ENCODE measurements around the gene SHD.
"Not testable (repeated sequence)": the region's sequence is repeated elsewhere in the genome, so short reads cannot be mapped to it uniquely, and the experiment has no call there.

The SHD gene

DNA sequence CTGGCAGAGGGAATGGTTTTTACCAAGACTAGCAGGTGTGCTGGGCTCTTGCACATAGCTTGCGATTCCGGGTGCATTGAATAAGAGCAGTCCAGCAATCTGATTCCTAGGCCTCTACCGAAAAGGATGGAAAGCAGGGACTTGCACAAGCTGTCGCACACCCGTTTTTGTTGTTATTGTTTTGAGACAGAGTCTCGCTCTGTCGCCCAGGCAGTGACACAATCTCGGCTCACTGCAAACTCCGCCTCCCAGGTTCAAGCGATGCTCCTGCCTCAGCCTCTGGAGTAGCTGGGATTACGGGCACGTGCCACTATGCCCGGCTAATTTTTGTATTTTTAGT lies 44.2 kb upstream of the SHD start:
- H3K9me3 Mint-ChIP-seq = no peaks in the 10 kb centered on the region
- H3K27ac Mint-ChIP-seq = no peak overlapping the region
- H3K27me3 Mint-ChIP-seq (ENCODE audit: low read depth, poor library complexity) = peaks cover 33% of the 10 kb centered on the region
- no peaks in the 10 kb centered on the region for H3K36me3 Mint-ChIP-seq (ENCODE audit: low read depth)
- no peak overlapping the region for H3K4me3 Mint-ChIP-seq
- TF ChIP-seq, protein P1, sequence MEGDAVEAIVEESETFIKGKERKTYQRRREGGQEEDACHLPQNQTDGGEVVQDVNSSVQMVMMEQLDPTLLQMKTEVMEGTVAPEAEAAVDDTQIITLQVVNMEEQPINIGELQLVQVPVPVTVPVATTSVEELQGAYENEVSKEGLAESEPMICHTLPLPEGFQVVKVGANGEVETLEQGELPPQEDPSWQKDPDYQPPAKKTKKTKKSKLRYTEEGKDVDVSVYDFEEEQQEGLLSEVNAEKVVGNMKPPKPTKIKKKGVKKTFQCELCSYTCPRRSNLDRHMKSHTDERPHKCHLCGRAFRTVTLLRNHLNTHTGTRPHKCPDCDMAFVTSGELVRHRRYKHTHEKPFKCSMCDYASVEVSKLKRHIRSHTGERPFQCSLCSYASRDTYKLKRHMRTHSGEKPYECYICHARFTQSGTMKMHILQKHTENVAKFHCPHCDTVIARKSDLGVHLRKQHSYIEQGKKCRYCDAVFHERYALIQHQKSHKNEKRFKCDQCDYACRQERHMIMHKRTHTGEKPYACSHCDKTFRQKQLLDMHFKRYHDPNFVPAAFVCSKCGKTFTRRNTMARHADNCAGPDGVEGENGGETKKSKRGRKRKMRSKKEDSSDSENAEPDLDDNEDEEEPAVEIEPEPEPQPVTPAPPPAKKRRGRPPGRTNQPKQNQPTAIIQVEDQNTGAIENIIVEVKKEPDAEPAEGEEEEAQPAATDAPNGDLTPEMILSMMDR (IDR thresholded peaks at IDR 0.05) = no peak
- no peak for DNase-seq
- peaks cover 11% of the 10 kb centered on the region for H3K4me1 Mint-ChIP-seq

DNA sequence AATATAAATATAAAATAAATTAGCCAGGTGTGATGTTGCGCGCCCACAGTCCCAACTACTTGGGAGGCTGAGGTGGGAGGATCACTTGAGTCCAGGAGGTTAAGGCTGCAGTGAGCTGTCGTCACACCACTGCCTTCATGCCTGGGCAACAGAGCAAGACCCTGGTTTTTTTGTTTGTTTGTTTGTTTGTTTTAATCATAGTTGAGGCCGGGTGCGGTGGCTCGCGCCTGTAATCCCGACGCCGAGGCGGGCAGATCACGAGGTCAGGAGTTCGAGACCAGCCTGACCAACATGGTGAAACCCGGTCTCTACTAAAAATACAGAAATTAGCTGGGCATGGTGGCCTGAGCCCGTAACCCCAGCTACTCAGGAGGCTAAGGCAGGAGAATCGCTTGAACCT lies 41.6 kb upstream of the SHD start:
- Mint-ChIP-seq H3K9me3 (peaks cover 11% of the 10 kb centered on the region), H3K4me1 (peaks cover 11% of the 10 kb centered on the region), H3K27me3 (ENCODE audit: low read depth, poor library complexity) (peaks cover 45% of the 10 kb centered on the region)
- H3K36me3 Mint-ChIP-seq (ENCODE audit: low read depth); H3K4me3 Mint-ChIP-seq; DNase-seq; H3K27ac Mint-ChIP-seq: not testable (repeated sequence)

DNA sequence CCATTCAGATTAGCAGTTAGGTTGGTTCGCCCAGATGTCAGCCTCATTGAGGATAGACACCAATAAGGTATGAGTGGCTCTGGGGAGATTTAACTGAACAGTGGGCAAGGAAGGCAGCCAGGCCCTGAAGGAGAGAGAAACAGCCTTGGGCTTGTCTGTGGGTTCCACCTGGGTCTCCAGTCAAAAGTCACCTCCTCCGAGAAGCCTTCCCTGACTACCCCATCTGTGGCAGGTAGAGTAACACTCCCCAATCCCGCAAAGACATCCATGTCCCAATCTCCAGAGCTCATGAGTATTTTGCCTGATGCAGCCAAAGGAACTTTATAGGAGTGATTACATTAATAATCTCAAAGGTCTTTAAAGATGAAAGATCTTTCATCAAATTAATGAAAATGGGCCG lies 40.2 kb upstream of the SHD start:
- TF ChIP-seq, protein P1 (IDR thresholded peaks at IDR 0.05) = no peak
- H3K4me1 Mint-ChIP-seq = peaks cover 11% of the 10 kb centered on the region
- peaks cover 18% of the 10 kb centered on the region for H3K9me3 Mint-ChIP-seq
- DNase-seq = no peak
- peaks cover 56% of the 10 kb centered on the region for H3K27me3 Mint-ChIP-seq (ENCODE audit: low read depth, poor library complexity)
- no peaks in the 10 kb centered on the region for H3K36me3 Mint-ChIP-seq (ENCODE audit: low read depth)
- no peak overlapping the region for H3K27ac Mint-ChIP-seq
- no peak overlapping the region for H3K4me3 Mint-ChIP-seq

DNA sequence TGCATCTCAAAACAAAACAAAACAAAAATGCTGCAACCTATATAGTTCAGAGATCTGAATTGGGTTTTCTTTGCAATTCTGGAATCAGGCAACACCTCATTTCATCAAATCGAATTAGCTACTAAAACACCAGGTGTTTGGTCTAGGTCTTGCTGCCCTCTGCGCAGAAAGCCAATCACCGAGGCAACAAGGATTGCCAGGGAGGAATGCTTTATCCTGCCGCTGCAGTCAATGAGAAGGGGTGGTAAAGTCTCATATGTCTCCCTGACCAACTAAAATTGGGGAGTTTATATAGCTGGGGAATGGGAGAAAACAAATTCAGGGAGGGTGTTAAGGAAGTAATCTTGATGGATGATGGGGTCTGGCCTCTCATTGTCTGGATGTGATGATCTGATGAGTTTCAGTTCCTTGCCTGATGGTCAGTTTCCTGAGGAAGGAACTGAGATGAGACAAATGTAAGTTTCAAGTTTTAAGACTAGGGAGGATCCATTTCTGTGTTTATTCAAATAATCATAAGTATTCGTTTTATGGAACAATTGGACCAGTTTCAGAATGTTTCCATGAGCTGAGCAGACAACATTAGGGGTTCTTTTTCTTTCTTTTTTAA lies 37.1 kb upstream of the SHD start:
- Mint-ChIP-seq H3K4me1 (no peaks in the 10 kb centered on the region), H3K27me3 (ENCODE audit: low read depth, poor library complexity) (peaks cover 50% of the 10 kb centered on the region), H3K27ac (no peak overlapping the region), H3K9me3 (peaks cover 18% of the 10 kb centered on the region), H3K36me3 (ENCODE audit: low read depth) (no peaks in the 10 kb centered on the region), H3K4me3 (no peak overlapping the region)
- TF ChIP-seq, protein P1 (IDR thresholded peaks at IDR 0.05) = no peak
- no peak for DNase-seq

DNA sequence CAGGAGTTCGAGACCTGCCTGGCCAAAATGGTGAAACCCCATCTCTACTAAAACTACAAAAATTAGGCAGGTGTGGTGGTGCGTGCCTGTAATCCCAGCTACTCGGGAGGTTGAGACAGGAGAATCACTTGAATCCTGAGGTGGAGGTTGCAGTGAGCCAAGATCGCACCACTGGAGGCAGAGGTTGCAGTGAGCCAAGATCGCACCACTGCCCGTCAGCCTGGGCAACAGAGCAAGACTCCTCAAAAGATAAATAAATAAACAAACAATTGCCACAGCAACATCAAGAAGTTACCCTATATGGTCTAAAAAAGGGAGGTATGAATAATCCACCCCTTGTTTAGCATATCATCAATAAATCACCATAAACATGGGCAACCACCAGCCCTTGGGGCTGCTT lies 33.1 kb upstream of the SHD start:
- peaks cover 38% of the 10 kb centered on the region for H3K27me3 Mint-ChIP-seq (ENCODE audit: low read depth, poor library complexity)
- not testable (repeated sequence) for H3K27ac Mint-ChIP-seq, H3K4me1 Mint-ChIP-seq, H3K4me3 Mint-ChIP-seq, DNase-seq
- peaks cover 20% of the 10 kb centered on the region for H3K36me3 Mint-ChIP-seq (ENCODE audit: low read depth)
- peaks cover 18% of the 10 kb centered on the region for H3K9me3 Mint-ChIP-seq

DNA sequence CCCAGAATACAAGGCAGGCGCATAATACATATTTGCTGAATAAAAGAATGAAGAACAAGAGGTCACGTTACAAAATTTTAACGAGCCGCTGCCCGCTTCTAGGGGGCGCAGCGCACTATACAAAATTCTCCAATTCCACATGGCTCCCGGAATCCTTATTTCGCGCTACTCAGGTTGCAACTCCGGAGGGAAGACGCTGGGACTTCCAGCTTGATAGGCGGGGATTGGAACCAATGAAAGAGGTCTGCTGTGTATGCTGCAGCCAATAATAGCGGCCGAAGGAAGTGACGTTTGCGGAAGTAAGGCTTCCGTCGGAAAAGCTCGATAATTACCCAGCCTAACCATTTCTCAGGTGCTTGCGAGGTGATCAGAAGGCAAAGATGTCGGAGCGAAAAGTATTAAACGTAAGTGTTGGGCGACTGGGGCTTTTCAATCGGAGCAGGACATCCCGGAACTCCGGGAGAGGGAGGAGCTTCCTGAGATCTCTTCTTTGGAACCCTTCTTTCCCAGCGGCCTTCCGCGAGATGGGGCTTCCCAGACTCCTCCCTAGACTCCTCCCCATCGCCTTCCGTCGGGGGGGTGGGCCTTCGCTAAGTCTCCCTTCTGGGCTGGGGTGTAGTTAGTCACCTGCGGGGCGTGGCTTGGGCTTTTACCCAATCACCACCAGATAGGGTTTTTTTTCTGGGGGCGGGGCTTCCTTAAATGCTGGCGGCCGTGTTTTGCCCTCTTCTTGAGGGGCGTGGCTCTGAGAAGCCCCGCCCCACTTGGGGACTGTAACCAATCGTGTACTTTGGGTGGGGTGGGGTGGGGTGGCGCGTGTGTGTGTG lies 32.1 kb upstream of the SHD start, which contains the start of gene YJU2:
TSS of gene YJU2 (plus strand) at position 314 of the 827 bp plus-strand sequence. CDS start at position 381, 67 bp downstream.
- TF ChIP-seq, protein P1 (IDR thresholded peaks at IDR 0.05) = peak; percentile 42
- peaks cover 29% of the 10 kb centered on the region for H3K27me3 Mint-ChIP-seq (ENCODE audit: low read depth, poor library complexity)
- peaks cover 12% of the 10 kb centered on the region for H3K9me3 Mint-ChIP-seq
- no peaks in the 10 kb centered on the region for H3K4me1 Mint-ChIP-seq
- peak within 1 kb of the TSS; percentile 100 for H3K27ac Mint-ChIP-seq
- peak; percentile 98 for DNase-seq
- H3K36me3 Mint-ChIP-seq (ENCODE audit: low read depth) = peaks cover 31% of the 10 kb centered on the region
- peak within 1 kb of the TSS; percentile 96 for H3K4me3 Mint-ChIP-seq
